H1 (cell line): ENCODE measurements around the gene MPND. TPM values are rescaled to one million over a fixed set of nuclear protein-coding genes. Genes with fewer than 3 reads are reported as not detected.

Experiments
- CTCF ChIA-PET: fragments of 300-600 bp; sonication (Branson Sonifier 250); formaldehyde crosslinking; loops from one replicate; lab custom pipeline; 2021; ENCODE audit not compliant: partially characterized antibody; lab: Charles Lee
- POLR2A ChIA-PET: fragments of 300-600 bp; sonication (Branson Sonifier 250); formaldehyde crosslinking; loops from one replicate; lab custom pipeline; 2021; ENCODE audit warnings: inconsistent platforms; ENCODE audit not compliant: partially characterized antibody; lab: Charles Lee
- DNase-seq, 2 experiments: peaks; one replicate each; pipeline versions ENCODE4 v3.0.0 to v3.0.0-alpha.2; 2010 to 2022; ENCODE audit warnings: low spot score in 2 of 2, low read depth in 1 of 2, mixed read lengths in 1 of 2
- FAIRE-seq: peaks from 2 replicates; lab custom pipeline; 2011; peaks lifted over from hg19 to GRCh38; lab: Jason Lieb, UNC
- H2AFZ ChIP-seq: 2 replicates; pipeline ENCODE4 v1.8.1; 2012; ENCODE audit warnings: low read length, inconsistent platforms
- H2AK5ac ChIP-seq: 2 replicates; pipeline ENCODE4 v1.6.1; 2013; ENCODE audit warnings: low read depth, low read length
- H2BK120ac ChIP-seq: replicated peaks from 2 replicates; pipeline ENCODE3; 2013; ENCODE audit warnings: low read depth, low read length, inconsistent platforms
- H2BK12ac ChIP-seq: 2 replicates; pipeline ENCODE4 v1.6.1; 2013; ENCODE audit warnings: low read depth, low read length
- H2BK15ac ChIP-seq: 2 replicates; pipeline ENCODE4 v1.6.1; 2013; ENCODE audit warnings: low read length
- H2BK20ac ChIP-seq: 2 replicates; pipeline ENCODE4 v1.6.1; 2013; ENCODE audit warnings: low read length
- H2BK5ac ChIP-seq: 2 replicates; pipeline ENCODE4 v1.6.1; 2013; ENCODE audit warnings: low read depth, low read length
- H3K14ac ChIP-seq: 2 replicates; pipeline ENCODE4 v1.6.1; 2013; ENCODE audit warnings: inconsistent platforms; ENCODE audit not compliant: insufficient read length
- H3K18ac ChIP-seq: 2 replicates; pipeline ENCODE4 v1.6.1; 2013; ENCODE audit warnings: low read length; ENCODE audit errors: extremely low read depth
- H3K23ac ChIP-seq: 2 replicates; pipeline ENCODE4 v1.6.1; 2013; ENCODE audit warnings: inconsistent platforms; ENCODE audit not compliant: insufficient read length
- H3K23me2 ChIP-seq: 2 replicates; pipeline ENCODE4 v1.6.1; 2013; ENCODE audit warnings: low read depth, low read length
- H3K27ac ChIP-seq: 2 replicates; pipeline ENCODE4 v1.6.1; 2011; ENCODE audit warnings: low read depth, low read length, inconsistent platforms
- H3K27me3 ChIP-seq, 4 experiments: replicated peaks in 1 of 4; 1 replicate in 1 of 4; 2 replicates in 3 of 4; pipeline versions ENCODE4 v1.6.1 to v1.8.1; 2011 to 2013; ENCODE audit warnings: low read length in 3 of 4, mild to moderate bottlenecking in 3 of 4, inconsistent platforms in 2 of 4, mixed read lengths in 2 of 4, moderate library complexity in 1 of 4; ENCODE audit not compliant: control insufficient read depth in 3 of 4, insufficient read depth in 3 of 4; ENCODE audit errors: extremely low read depth in 1 of 4
- H3K36me3 ChIP-seq, 4 experiments: 2 replicates each; pipeline versions ENCODE4 v1.6.1 to v1.8.1; 2011 to 2013; ENCODE audit warnings: mild to moderate bottlenecking in 4 of 4, low read length in 3 of 4, moderate library complexity in 2 of 4, control low read depth in 1 of 4, inconsistent platforms in 1 of 4; ENCODE audit not compliant: insufficient read depth in 4 of 4, control insufficient read depth in 2 of 4
- H3K4ac ChIP-seq: replicated peaks from 2 replicates; pipeline ENCODE3; 2013; ENCODE audit warnings: low read length, low read depth, mixed read lengths, inconsistent platforms; ENCODE audit not compliant: insufficient read length
- H3K4me1 ChIP-seq, 4 experiments: replicated peaks in 1 of 4; 1 replicate in 1 of 4; 2 replicates in 3 of 4; pipeline versions ENCODE4 v1.6.1 to v1.8.1; 2011 to 2013; ENCODE audit warnings: low read length in 3 of 4, inconsistent platforms in 2 of 4, mixed read lengths in 1 of 4; ENCODE audit not compliant: insufficient read depth in 4 of 4, control insufficient read depth in 3 of 4
- H3K4me2 ChIP-seq, 2 experiments: 2 replicates each; pipeline versions ENCODE4 v1.6.1 to v1.8.1; 2011 to 2013; ENCODE audit warnings: low read depth in 2 of 2, low read length in 2 of 2, control low read depth in 1 of 2, inconsistent platforms in 1 of 2, mild to moderate bottlenecking in 1 of 2; ENCODE audit not compliant: insufficient read depth in 1 of 2
- H3K4me3 ChIP-seq, 4 experiments: fragments of 200-600, 300-600 bp in 1 of 4; sonication (generic), shearing (Covaris generic), sonication (Bioruptor Twin) in 1 of 4; 2 replicates each; pipeline versions ENCODE4 v1.5.1 to v1.8.1; 2011 to 2016; ENCODE audit warnings: low read length in 4 of 4, low read depth in 3 of 4, control low read depth in 2 of 4, inconsistent platforms in 2 of 4, mild to moderate bottlenecking in 2 of 4, mixed read lengths in 1 of 4, moderate library complexity in 1 of 4; ENCODE audit not compliant: insufficient read depth in 2 of 4; ENCODE audit errors: extremely low read depth in 1 of 4
- H3K56ac ChIP-seq: replicated peaks from 2 replicates; pipeline ENCODE3; 2013; ENCODE audit warnings: low read depth, mild to moderate bottlenecking, mixed read lengths, low read length, inconsistent platforms; ENCODE audit not compliant: insufficient read length
- H3K79me1 ChIP-seq: 2 replicates; pipeline ENCODE4 v1.6.1; 2013; ENCODE audit warnings: low read depth, low read length, control low read depth
- H3K79me2 ChIP-seq, 2 experiments: 2 replicates each; pipeline versions ENCODE4 v1.6.1 to v1.8.1; 2012 to 2013; ENCODE audit warnings: low read length in 2 of 2, mild to moderate bottlenecking in 2 of 2, inconsistent platforms in 1 of 2; ENCODE audit not compliant: insufficient read depth in 2 of 2, control insufficient read depth in 1 of 2
- H3K9ac ChIP-seq, 4 experiments: replicated peaks in 1 of 4; 1 replicate in 1 of 4; 2 replicates in 3 of 4; pipeline versions ENCODE4 v1.6.1 to v1.8.1; 2011 to 2013; ENCODE audit warnings: low read depth in 3 of 4, low read length in 3 of 4, control low read depth in 2 of 4, mild to moderate bottlenecking in 2 of 4, moderate library complexity in 2 of 4, inconsistent platforms in 1 of 4; ENCODE audit errors: extremely low read depth in 1 of 4
- H3K9me3 ChIP-seq, 2 experiments: 2 replicates each; pipeline versions ENCODE4 v1.6.1 to v1.8.1; 2012 to 2013; ENCODE audit warnings: mild to moderate bottlenecking in 2 of 2, moderate library complexity in 2 of 2, control low read depth in 1 of 2, inconsistent platforms in 1 of 2, low read depth in 1 of 2, low read length in 1 of 2, mixed read lengths in 1 of 2; ENCODE audit not compliant: insufficient read depth in 2 of 2
- H4K20me1 ChIP-seq, 2 experiments: replicated peaks in 1 of 2; 2 replicates each; pipeline versions ENCODE3 to v1.8.1; 2011 to 2013; ENCODE audit warnings: inconsistent platforms in 2 of 2, low read length in 2 of 2, mild to moderate bottlenecking in 1 of 2; ENCODE audit not compliant: insufficient read depth in 2 of 2, control insufficient read depth in 1 of 2
- H4K5ac ChIP-seq: 2 replicates; pipeline ENCODE4 v1.6.1; 2013; ENCODE audit warnings: low read length, low read depth, mixed read lengths, inconsistent platforms; ENCODE audit not compliant: insufficient read length
- H4K8ac ChIP-seq: 2 replicates; pipeline ENCODE4 v1.8.0; 2013; ENCODE audit warnings: mild to moderate bottlenecking, moderate library complexity, low read length, inconsistent platforms; ENCODE audit not compliant: insufficient read depth; ENCODE audit errors: extremely low read depth
- H4K91ac ChIP-seq: replicated peaks from 2 replicates; pipeline ENCODE3; 2013; ENCODE audit warnings: low read length, mixed read lengths, inconsistent platforms; ENCODE audit not compliant: insufficient read length
- ASH2L ChIP-seq: fragments of 200-600, 300-600 bp; sonication (generic); IDR thresholded peaks from one replicate; pipeline ENCODE4 v1.7.1; 2017; ENCODE audit warnings: low read length
- CEBPB ChIP-seq: IDR thresholded peaks from 2 replicates; pipeline ENCODE4 v1.6.1; 2012; ENCODE audit warnings: low read depth, low read length
- CREB1 ChIP-seq: IDR thresholded peaks from 2 replicates; pipeline ENCODE4 v1.6.1; 2012; ENCODE audit warnings: inconsistent platforms
- CTBP2 ChIP-seq: IDR thresholded peaks from 2 replicates; pipeline ENCODE4 v1.7.0; 2011; ENCODE audit warnings: borderline replicate concordance, mild to moderate bottlenecking, moderate library complexity, mixed read lengths, low read length; ENCODE audit not compliant: insufficient read depth, insufficient read length
- EP300 ChIP-seq, 2 experiments: IDR thresholded peaks; 1 replicate in 1 of 2; 2 replicates in 1 of 2; pipeline ENCODE4 v1.6.1; 2011 to 2012; ENCODE audit warnings: low read depth in 2 of 2, low read length in 2 of 2, mild to moderate bottlenecking in 2 of 2, borderline replicate concordance in 1 of 2, inconsistent platforms in 1 of 2, moderate library complexity in 1 of 2
- HDAC6 ChIP-seq: IDR thresholded peaks from one replicate; pipeline ENCODE4 v1.7.1; 2012; ENCODE audit warnings: low read depth, mild to moderate bottlenecking, inconsistent platforms, low read length, moderate library complexity
- JUND ChIP-seq: IDR thresholded peaks from 2 replicates; pipeline ENCODE4 v1.6.1; 2011; ENCODE audit warnings: mild to moderate bottlenecking, improper control_type of control experiment, low read length
- POLR2AphosphoS5 ChIP-seq: IDR thresholded peaks from 2 replicates; pipeline ENCODE4 v1.6.1; 2011; ENCODE audit warnings: low read depth, low read length
- RAD21 ChIP-seq, 2 experiments: IDR thresholded peaks in 1 of 2; conservative IDR thresholded peaks in 1 of 2; 2 replicates each; pipeline ENCODE4 v1.6.1; 2011; ENCODE audit warnings: low read depth in 2 of 2, low read length in 2 of 2, improper control_type of control experiment in 1 of 2, inconsistent platforms in 1 of 2, mild to moderate bottlenecking in 1 of 2, moderate library complexity in 1 of 2
- WGBS, 2 experiments: shearing (Covaris generic) in 1 of 2; methylation state at CpG; one replicate each; pipeline versions ENCODE4 v1.1.6 to v1.1.7; 2013 to 2015; ENCODE audit warnings: low lambda C conversion rate in 2 of 2, mixed read lengths in 2 of 2, inconsistent platforms in 1 of 2, low coverage in 1 of 2, missing lambda C conversion rate in 1 of 2; ENCODE audit not compliant: insufficient replicate concordance in 2 of 2, insufficient coverage in 1 of 2, insufficient read length in 1 of 2; ENCODE audit errors: extremely low coverage in 1 of 2, missing lambda C conversion rate in 1 of 2; 5-methylcytosine and 5-hydroxymethylcytosine counted together
- polyA plus RNA-seq, 7 experiments: library from polyadenylated mRNA; depleted of rRNA in 3 of 7; stranded (reverse) in 5 of 7; unstranded in 2 of 7; fragments of >200 nt in 5 of 7; fragments of 200-250 nt in 2 of 7; gene quantifications; 1 replicate in 5 of 7; 2 replicates in 1 of 7; 4 replicates in 1 of 7; pipeline versions ENCODE4 v1.2.1 to v1.2.3, GENCODE V29; 2011 to 2013; ENCODE audit warnings: missing spikeins in 2 of 7, mixed read lengths in 2 of 7
- total RNA-seq: library from RNA; stranded (reverse); fragmentation: NEBNext Ultra II Directional; extraction: Animal tissue kit (Norgen Biotek cat#: 25700); gene quantifications from 2 replicates; pipeline ENCODE4 v1.2.1, GENCODE V29; 2021

MPND gene
- total and polyA plus RNA-seq, 2 of the 8 experiments (the other 6 are each of a cell fraction or from before 2014, with no cell fraction given), result 22.9 to 27.7 TPM

- CTCF ChIA-PET, result interaction anchor here (0.6 to 4.9 kb wide), 8 partner anchors 10 to 58 kb away, joined by 3 to 47 read pairs (median 3); no protein-coding TSS in a partner anchor
- peak; percentile 25 to 50; a peak in 3 of 4 replicates for TF ChIP-seq RAD21 (IDR thresholded peaks at IDR 0.05 in 1 of 2, conservative IDR thresholded peaks at IDR 0.05 in 1 of 2; ENCODE audit: low read depth in 2 of 2, low read length in 2 of 2)
- TF ChIP-seq ASH2L, result no peak
- TF ChIP-seq POLR2AphosphoS5, result no peak
- TF ChIP-seq CREB1, result no peak
- TF ChIP-seq CTBP2, result no peak
- no peak for TF ChIP-seq JUND
- no peak for TF ChIP-seq EP300 (IDR thresholded peaks at IDR 0.05; ENCODE audit: borderline replicate concordance in 1 of 2, low read depth in 2 of 2, low read length in 2 of 2)
- no peak for TF ChIP-seq HDAC6
- TF ChIP-seq CEBPB, result no peak
Observed at GRCh38 chr19:4297901-4298809, 45.2 kb upstream of the MPND start.

More at GRCh38 chr19:4297901-4298809, 45.2 kb upstream of the MPND start:
- no peak for FAIRE-seq
- 81% methylated on average over 26 of the region's 27 CpGs; no CpG with 5 or more reads in 1 of the 2 experiments for WGBS, 2 experiments
- no peak overlapping the region for H3K56ac ChIP-seq
- H3K4me1 ChIP-seq, result peaks cover 0 to 14% (median 1%) of the 10 kb centered on the region in 4 experiments; a peak in 5 of 7 replicates
- H2BK5ac ChIP-seq, result peak overlapping the region; percentile 24; the same call in 1 of the 2 replicates
- no peaks in the 10 kb centered on the region for H3K36me3 ChIP-seq
- no peak overlapping the region for H4K5ac ChIP-seq
- no peak overlapping the region for H3K9ac ChIP-seq
- H3K18ac ChIP-seq, result no peak overlapping the region; the same call in 1 of the 2 replicates
- peak overlapping the region; percentile 75; the same call in 1 of the 2 replicates for H2BK12ac ChIP-seq
- no peak overlapping the region; the same call in 1 of the 2 replicates for H3K27ac ChIP-seq
- no peak overlapping the region for H4K91ac ChIP-seq
- H4K8ac ChIP-seq, result peak overlapping the region; percentile 66; the same call in 1 of the 2 replicates
- POLR2A ChIA-PET, result interaction anchor here (1.0 to 1.3 kb wide), 3 partner anchors 13 to 44 kb away, joined by 3 to 4 read pairs (median 3); no protein-coding TSS in a partner anchor
- H3K23me2 ChIP-seq, result no peaks in the 10 kb centered on the region
- H4K20me1 ChIP-seq, result no peaks in the 10 kb centered on the region
- H3K9me3 ChIP-seq, result no peaks in the 10 kb centered on the region
- no peak overlapping the region for H2BK120ac ChIP-seq
- no peaks in the 10 kb centered on the region for H3K79me2 ChIP-seq
- no peak overlapping the region for H3K4ac ChIP-seq
- H3K4me2 ChIP-seq, result no peak overlapping the region
- peak overlapping the region; percentile 72; the same call in 1 of the 2 replicates for H2BK15ac ChIP-seq
- no peaks in the 10 kb centered on the region for H3K79me1 ChIP-seq
- H2BK20ac ChIP-seq, result no peak overlapping the region; the same call in 1 of the 2 replicates
- H3K23ac ChIP-seq, result no peak overlapping the region
- H2AFZ ChIP-seq, result no peak overlapping the region; the same call in 1 of the 2 replicates
- DNase-seq, result no peak
- no peak overlapping the region for H3K14ac ChIP-seq
- H2AK5ac ChIP-seq, result no peak overlapping the region
- no peak overlapping the region for H3K4me3 ChIP-seq
- H3K27me3 ChIP-seq, result no peaks in the 10 kb centered on the region
